ENCODE results near the gene ZNF444.
"Not testable (repeated sequence)": the region's sequence is repeated elsewhere in the genome, so short reads cannot be mapped to it uniquely, and the experiment has no call there.

ZNF444 gene

GRCh38 chr19:56148096-56148495 is 7.0 kb downstream of the ZNF444 start:
- no peak for DNase-seq

- not testable (repeated sequence) for DNase-seq
These were observed 8.0 kb downstream of the ZNF444 start for GRCh38 chr19:56148955-56149655.

GRCh38 chr19:56149656-56150038 is 8.6 kb downstream of the ZNF444 start:
- no peak for DNase-seq

GRCh38 chr19:56150358-56150757 is 9.3 kb downstream of the ZNF444 start:
- no peak for DNase-seq

- no peak for DNase-seq
These were observed 11.6 kb downstream of the ZNF444 start for GRCh38 chr19:56152644-56153043.

- no peak for DNase-seq
These were observed 12.4 kb downstream of the ZNF444 start for GRCh38 chr19:56153507-56153906.

- no peak for DNase-seq
These were observed 14.1 kb downstream of the ZNF444 start for GRCh38 chr19:56155124-56155687.

GRCh38 chr19:56156768-56157167 is 15.7 kb downstream of the ZNF444 start:
- DNase-seq, result no peak

- DNase-seq, result no peak
These were observed 17.2 kb downstream of the ZNF444 start for GRCh38 chr19:56158170-56158757.

- DNase-seq, result no peak
These were observed 18.0 kb downstream of the ZNF444 start for GRCh38 chr19:56159009-56159559.

- DNase-seq, result no peak
These were observed 18.7 kb downstream of the ZNF444 start for GRCh38 chr19:56159622-56160271.

- DNase-seq, result no peak
These were observed 20.4 kb downstream of the ZNF444 start for GRCh38 chr19:56161534-56161933.

GRCh38 chr19:56162258-56162657 is 21.2 kb downstream of the ZNF444 start:
- DNase-seq, result no peak

GRCh38 chr19:56163097-56163496 is 22.0 kb downstream of the ZNF444 start:
- no peak for DNase-seq

- DNase-seq, result no peak
These were observed 26.0 kb downstream of the ZNF444 start for GRCh38 chr19:56167064-56167578.

GRCh38 chr19:56170261-56170660 is 29.2 kb downstream of the ZNF444 start:
- DNase-seq, result no peak

- DNase-seq, result no peak
These were observed 33.0 kb downstream of the ZNF444 start for GRCh38 chr19:56174086-56174485.

- no peak for DNase-seq
These were observed 33.5 kb downstream of the ZNF444 start for GRCh38 chr19:56174550-56174949.

- DNase-seq, result not testable (repeated sequence)
These were observed 34.8 kb downstream of the ZNF444 start, which contains the start of gene GALP for GRCh38 chr19:56175861-56176307. TSS of gene GALP (plus strand) at chr19:56176008. CDS start at chr19:56177109, 1,101 bp downstream.

- DNase-seq, result not testable (repeated sequence)
These were observed 35.2 kb downstream of the ZNF444 start for GRCh38 chr19:56176310-56176709.

- DNase-seq, result no peak
These were observed 35.8 kb downstream of the ZNF444 start for GRCh38 chr19:56176881-56177280.

GRCh38 chr19:56177564-56178243 is 36.6 kb downstream of the ZNF444 start:
- no peak for DNase-seq

GRCh38 chr19:56189785-56190184 is 48.7 kb downstream of the ZNF444 start:
- no peak for DNase-seq
